Prostate gland (tissue), 2 donors: ENCODE data around the gene CYBC1. TPM values are rescaled to one million over a fixed set of nuclear protein-coding genes. Genes with fewer than 3 reads are reported as not detected.

ENCODE experiments used
- DNase-seq: peaks from one replicate; pipeline ENCODE4 v3.0.0-alpha.2; 2019; ENCODE audit warnings: low spot score
- H3K27ac ChIP-seq, 2 donors: fragments of 200-600 bp; sonication (generic); 2 replicates each; pipeline ENCODE4 v1.5.1; 2017 to 2019
- H3K27me3 ChIP-seq: fragments of 200-600 bp; sonication (generic); replicated peaks from 2 replicates; pipeline ENCODE4 v1.5.1; 2019; ENCODE audit not compliant: insufficient read depth
- H3K36me3 ChIP-seq, 2 donors: fragments of 200-600 bp; sonication (generic); 1 replicate in 1 of 2; 2 replicates in 1 of 2; pipeline versions ENCODE4 v1.5.1 to v1.8.1; 2017 to 2019
- H3K4me1 ChIP-seq: fragments of 200-600 bp; sonication (generic); replicated peaks from 2 replicates; pipeline ENCODE4 v1.5.1; 2019
- H3K4me3 ChIP-seq, 2 donors: fragments of 200-600 bp; sonication (generic); 2 replicates each; pipeline ENCODE4 v1.5.1; 2017 to 2019
- H3K9me3 ChIP-seq: fragments of 200-600 bp; sonication (generic); 2 replicates; pipeline ENCODE4 v1.5.1; 2017
- CTCF ChIP-seq, 4 experiments: fragments of 200-600 bp in 2 of 4; fragments of 450-650 bp in 2 of 4; sonication (generic) in 2 of 4; IDR thresholded peaks; 1 replicate in 3 of 4; 2 replicates in 1 of 4; pipeline ENCODE4 v1.5.1; 2016 to 2019; ENCODE audit warnings: antibody characterized with exemption in 4 of 4, mild to moderate bottlenecking in 2 of 4, moderate library complexity in 2 of 4
- POLR2A ChIP-seq: fragments of 450-650 bp; IDR thresholded peaks from one replicate; pipeline ENCODE4 v1.6.1; 2016; ENCODE audit warnings: antibody characterized with exemption, mild to moderate bottlenecking
- POLR2AphosphoS5 ChIP-seq: sonication (generic); formaldehyde crosslinking; IDR thresholded peaks from one replicate; pipeline ENCODE4 v1.6.1; 2017; ENCODE audit warnings: antibody characterized with exemption
- WGBS: methylation state at CpG from one replicate; pipeline ENCODE4 v1.1.5; 2018; 5-methylcytosine and 5-hydroxymethylcytosine counted together
- intact Hi-C: fragments of 100-400 bp; cut with DNase I; formaldehyde crosslinking; loops from one replicate; pipeline ENCODE4 v1.14.2; 2022
- small RNA-seq, 2 donors: library from RNA; depleted of rRNA; stranded (forward); fragments of <200 nt; gene quantifications; one replicate each; pipeline ENCODE3, GENCODE V24; 2016
- total RNA-seq, 2 donors: library from RNA; depleted of rRNA; stranded (reverse); fragments of >200 nt; gene quantifications; one replicate each; pipeline ENCODE4 v1.1.0, GENCODE V29; 2016

The CYBC1 gene
- total RNA-seq, 2 donors from 2014 or later: 74.3 to 81.8 TPM

- TF ChIP-seq POLR2AphosphoS5 (no peak), POLR2A (no peak), CTCF (IDR thresholded peaks at IDR 0.05) (no peak)
- Histone ChIP-seq H3K27ac (peak overlapping the region in 1 of 2 donors; percentile 11), H3K4me1 (no peaks in the 10 kb centered on the region), H3K4me3 (no peak overlapping the region), H3K9me3 (no peaks in the 10 kb centered on the region), H3K27me3 (no peaks in the 10 kb centered on the region), H3K36me3 (no peaks in the 10 kb centered on the region)
- WGBS: 84% methylated on average over 38 of the region's 38 CpGs
- intact Hi-C loops: no loop called here
- no peak for DNase-seq
Observed at GRCh38 chr17:82397449-82398335, 52.9 kb downstream of the CYBC1 start.

DNA sequence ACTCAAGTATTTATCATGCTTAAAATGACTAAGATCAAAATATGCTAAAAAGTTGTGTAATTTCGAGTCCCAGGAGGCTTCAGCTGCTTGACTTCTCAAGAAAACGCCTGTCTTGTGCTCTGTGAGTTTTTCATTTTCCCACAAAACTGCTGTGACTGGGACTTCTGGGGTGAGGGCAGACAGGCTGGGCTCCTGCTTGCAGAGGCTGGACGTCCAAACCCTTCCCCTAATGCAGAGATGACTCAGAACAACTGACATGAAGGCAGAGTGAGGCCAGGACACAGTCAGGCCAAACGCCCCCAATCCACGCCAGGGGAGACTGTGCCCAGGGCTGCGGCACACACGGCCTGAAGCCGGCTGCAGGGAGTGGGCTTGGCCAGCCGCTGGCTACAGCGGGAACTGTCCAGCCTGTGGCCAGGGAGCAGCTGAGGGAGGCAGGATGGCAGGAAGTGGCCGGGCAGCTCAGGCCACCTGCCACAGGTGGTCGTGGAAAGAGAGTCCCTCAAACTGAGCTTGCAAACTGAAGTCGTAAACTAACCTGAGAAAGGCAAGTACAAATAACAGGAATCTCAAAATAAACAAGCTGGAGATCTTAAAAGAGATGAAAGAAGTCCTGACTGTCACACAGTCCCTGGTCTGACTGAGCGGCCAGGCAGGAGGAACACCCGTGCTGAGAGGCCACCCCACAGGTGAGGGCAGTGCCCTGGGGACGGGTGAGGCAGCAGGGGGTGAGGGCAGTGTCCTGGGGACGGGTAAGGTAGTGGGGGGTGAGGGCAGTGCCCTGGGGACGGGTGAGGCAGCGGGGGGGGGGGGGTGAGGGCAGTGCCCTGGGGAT lies 53.7 kb downstream of the CYBC1 start:
- no peak for DNase-seq
- Histone ChIP-seq H3K27me3 (no peaks in the 10 kb centered on the region), H3K36me3 (no peaks in the 10 kb centered on the region), H3K9me3 (no peaks in the 10 kb centered on the region), H3K4me3 (no peak overlapping the region), H3K4me1 (no peaks in the 10 kb centered on the region), H3K27ac (peak overlapping the region in 1 of 2 donors; percentile 11)
- no peak for TF ChIP-seq POLR2A
- TF ChIP-seq CTCF (IDR thresholded peaks at IDR 0.05): no peak
- TF ChIP-seq POLR2AphosphoS5: no peak
- WGBS: 52% methylated on average over 19 of the region's 19 CpGs
- intact Hi-C loops: no loop called here

GRCh38 chr17:82394278-82394677 lies 56.3 kb downstream of the CYBC1 start:
- intact Hi-C loops: no loop called here
- Histone ChIP-seq H3K36me3 (no peaks in the 10 kb centered on the region), H3K4me3 (no peak overlapping the region), H3K9me3 (no peaks in the 10 kb centered on the region), H3K27me3 (no peaks in the 10 kb centered on the region), H3K4me1 (no peaks in the 10 kb centered on the region), H3K27ac (no peak overlapping the region)
- 96% methylated on average over 12 of the region's 12 CpGs for WGBS
- DNase-seq: no peak
- TF ChIP-seq POLR2AphosphoS5 (no peak), POLR2A (no peak), CTCF (IDR thresholded peaks at IDR 0.05) (no peak)

DNA sequence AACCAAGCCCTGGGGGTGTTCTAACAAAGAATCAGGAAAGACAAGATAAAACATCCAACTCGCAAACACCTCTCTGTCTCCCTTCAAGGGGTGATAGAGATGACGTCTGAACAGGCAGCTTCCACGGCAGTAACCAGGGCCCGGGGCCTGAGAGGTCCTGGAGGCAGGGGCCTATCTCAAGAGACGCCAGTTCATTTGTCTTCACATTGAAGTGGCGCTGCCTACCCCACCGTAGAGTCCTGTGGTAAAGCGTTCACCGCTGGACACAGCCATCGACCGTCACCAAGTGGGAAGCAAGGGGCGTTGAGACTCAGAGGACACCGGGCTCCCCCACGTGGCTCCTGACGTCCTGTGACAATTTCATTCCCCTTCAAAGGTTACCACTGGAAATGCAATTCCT lies 57.6 kb downstream of the CYBC1 start:
- intact Hi-C loops: no loop called here
- no peak overlapping the region for H3K4me3 ChIP-seq
- H3K27me3 ChIP-seq: no peaks in the 10 kb centered on the region
- no peaks in the 10 kb centered on the region for H3K36me3 ChIP-seq
- WGBS: 90% methylated on average over 15 of the region's 15 CpGs
- H3K27ac ChIP-seq: no peak overlapping the region
- DNase-seq: no peak
- H3K4me1 ChIP-seq: no peaks in the 10 kb centered on the region
- no peaks in the 10 kb centered on the region for H3K9me3 ChIP-seq
- TF ChIP-seq CTCF (IDR thresholded peaks at IDR 0.05) (no peak), POLR2A (no peak), POLR2AphosphoS5 (no peak)

Small RNA genes within 50 kb of the gene (small RNA-seq; reads per million reads assigned to genes)
- gene RF00019: 0 reads per million in 2 donors

Other genes with a start within 250 kb of the CYBC1 start
- 10 to 100 TPM; 57.6 to 62.8 TPM for gene CCDC57, start 237.9 kb downstream of the CYBC1 start, total RNA-seq
- gene SLC16A3, start 221.7 kb downstream of the CYBC1 start, total RNA-seq: 10 to 100 TPM in 1 of 2 donors, 1 to 10 TPM in 1; 5.0 to 69.2 TPM
- gene CSNK1D, start 177.1 kb downstream of the CYBC1 start, total RNA-seq: 100 to 1,000 TPM in 1 of 2 donors, 10 to 100 TPM in 1; 80.3 to 155 TPM
- 1 to 10 TPM in 1 of 2 donors, not detected in 1; 2.8 TPM for gene CD7, start 133.1 kb downstream of the CYBC1 start, total RNA-seq
- 10 to 100 TPM in 1 of 2 donors, 1 to 10 TPM in 1; 9.0 to 12.5 TPM for gene SECTM1, start 117.0 kb downstream of the CYBC1 start, total RNA-seq
- gene TEX19, start 91.5 kb downstream of the CYBC1 start, total RNA-seq: 10 to 100 TPM in 1 of 2 donors, not detected in 1; 10.6 TPM
- gene UTS2R, start 79.0 kb downstream of the CYBC1 start, total RNA-seq: not detected
- gene HEXD, start 32.4 kb downstream of the CYBC1 start, total RNA-seq: 100 to 1,000 TPM in 1 of 2 donors, 10 to 100 TPM in 1; 76.1 to 145 TPM
- 10 to 100 TPM; 41.0 to 65.8 TPM for gene OGFOD3, start 32.2 kb downstream of the CYBC1 start, total RNA-seq
- 10 to 100 TPM; 38.4 to 68.1 TPM for gene NARF, start 8.0 kb upstream of the CYBC1 start, total RNA-seq
- gene FOXK2, start 69.0 kb upstream of the CYBC1 start, total RNA-seq: 10 to 100 TPM; 47.9 to 85.5 TPM
- gene WDR45B, start 197.7 kb upstream of the CYBC1 start, total RNA-seq: 100 to 1,000 TPM in 1 of 2 donors, 10 to 100 TPM in 1; 97.8 to 146 TPM
- 10 to 100 TPM; 23.8 to 34.9 TPM for gene RAB40B, start 247.9 kb upstream of the CYBC1 start, total RNA-seq